Esophagus squamous epithelium (tissue), 4 donors: ENCODE results near the gene CLDN1.

Experiments
- CTCF ChIP-seq, 6 experiments: fragments of 450-650 bp in 4 of 6; fragments of 200-600 bp in 2 of 6; sonication (generic) in 2 of 6; IDR thresholded peaks; one replicate each; pipeline ENCODE4 v1.5.1; 2016 to 2019; ENCODE audit warnings: antibody characterized with exemption in 6 of 6, mild to moderate bottlenecking in 4 of 6, moderate library complexity in 4 of 6
- POLR2A ChIP-seq, 4 donors: fragments of 450-650 bp; IDR thresholded peaks; one replicate each; pipeline ENCODE4 v1.6.1; 2017; ENCODE audit warnings: antibody characterized with exemption in 4 of 4, mild to moderate bottlenecking in 4 of 4, moderate library complexity in 3 of 4

DNA sequence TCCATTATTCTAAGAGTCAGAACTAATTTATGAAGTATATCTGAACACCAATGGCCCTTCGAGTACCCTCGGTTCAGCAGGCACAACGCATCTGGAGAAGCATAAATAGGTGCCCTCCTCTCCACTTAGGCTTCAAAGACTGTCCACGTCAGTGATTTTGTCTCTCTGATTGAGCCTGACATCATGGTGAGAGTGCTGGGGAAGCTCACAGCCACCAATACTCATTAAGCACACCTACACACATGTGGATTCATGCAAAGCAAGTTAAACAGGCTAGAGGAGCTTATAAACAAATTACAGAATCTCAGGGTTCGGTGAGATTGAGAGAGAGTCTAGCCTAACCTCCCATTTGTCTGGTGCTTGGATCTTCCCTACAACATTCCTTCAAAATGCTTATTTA is 3.6 kb downstream of the CLDN1 start:
- TF ChIP-seq CTCF (IDR thresholded peaks at IDR 0.05) (no peak), POLR2A (IDR thresholded peaks at IDR 0.05) (no peak)
